Measurements from ENCODE around the gene RWDD2A. TPM values are rescaled to one million over a fixed set of nuclear protein-coding genes. Genes with fewer than 3 reads are reported as not detected.
A peak's percentile ranks its signal among the peaks of the same experiment; 100 is the strongest.
"Not testable (repeated sequence)": the region's sequence is repeated elsewhere in the genome, so short reads cannot be mapped to it uniquely, and the experiment has no call there.

Gene RWDD2A
- 1 to 10 TPM; 6.2 to 7.3 (median 7.2) TPM for polyA plus RNA-seq (ENCODE audit: insufficient read length in 3 of 3)
- long read RNA-seq, donor 1, partial matches to known transcripts: 0 of 1 reads
- long read RNA-seq, donor 1, other reads (novel, unspliced or antisense): 0 of 1 reads
- long read RNA-seq, donor 2, partial matches to known transcripts: 0 of 2 reads
- long read RNA-seq, donor 2, other reads (novel, unspliced or antisense): 0 of 2 reads
- long read RNA-seq, donor 3, partial matches to known transcripts: 0 of 3 reads
- long read RNA-seq, donor 3, other reads (novel, unspliced or antisense): 0 of 3 reads
- long read RNA-seq, donor 4, transcript RWDD2A-201 (3 exons, 3,744 nt): major isoform, 5 of 5 reads
- long read RNA-seq, donor 4, partial matches to known transcripts: 0 of 5 reads
- long read RNA-seq, donor 4, other reads (novel, unspliced or antisense): 0 of 5 reads
- long read RNA-seq, donor 5, partial matches to known transcripts: 0 of 2 reads
- long read RNA-seq, donor 5, other reads (novel, unspliced or antisense): 0 of 2 reads
- long read RNA-seq, donor 6, partial matches to known transcripts: 0 of 3 reads
- long read RNA-seq, donor 6, other reads (novel, unspliced or antisense): 0 of 3 reads
- long read RNA-seq, donor 7, partial matches to known transcripts: 0 of 3 reads
- long read RNA-seq, donor 7, other reads (novel, unspliced or antisense): 0 of 3 reads
- long read RNA-seq, donor 8, partial matches to known transcripts: 0 of 2 reads
- long read RNA-seq, donor 8, other reads (novel, unspliced or antisense): 0 of 2 reads
- long read RNA-seq, donor 9, transcript RWDD2A-201 (3 exons, 3,744 nt): major isoform, 6 of 6 reads
- long read RNA-seq, donor 9, partial matches to known transcripts: 0 of 6 reads
- long read RNA-seq, donor 9, other reads (novel, unspliced or antisense): 0 of 6 reads
- long read RNA-seq, donor 10, partial matches to known transcripts: 0 of 1 reads
- long read RNA-seq, donor 10, other reads (novel, unspliced or antisense): 0 of 1 reads
- long read RNA-seq, donor 11, transcript RWDD2A-201 (3 exons, 3,744 nt): major isoform, 5 of 5 reads
- long read RNA-seq, donor 11, partial matches to known transcripts: 0 of 5 reads
- long read RNA-seq, donor 11, other reads (novel, unspliced or antisense): 0 of 5 reads
- long read RNA-seq, donor 12, partial matches to known transcripts: 0 of 2 reads
- long read RNA-seq, donor 12, other reads (novel, unspliced or antisense): 0 of 2 reads
- long read RNA-seq, donor 13, partial matches to known transcripts: 0 of 2 reads
- long read RNA-seq, donor 13, other reads (novel, unspliced or antisense): 0 of 2 reads
- long read RNA-seq, donor 14, transcript RWDD2A-201 (3 exons, 3,744 nt): major isoform, 7 of 7 reads
- long read RNA-seq, donor 14, partial matches to known transcripts: 0 of 7 reads
- long read RNA-seq, donor 14, other reads (novel, unspliced or antisense): 0 of 7 reads
- long read RNA-seq, donor 15, transcript RWDD2A-201 (3 exons, 3,744 nt): major isoform, 8 of 8 reads
- long read RNA-seq, donor 15, partial matches to known transcripts: 0 of 8 reads
- long read RNA-seq, donor 15, other reads (novel, unspliced or antisense): 0 of 8 reads
- long read RNA-seq, donor 16, transcript RWDD2A-201 (3 exons, 3,744 nt): major isoform, 8 of 8 reads
- long read RNA-seq, donor 16, partial matches to known transcripts: 0 of 8 reads
- long read RNA-seq, donor 16, other reads (novel, unspliced or antisense): 0 of 8 reads

GRCh38 chr6:83192871-83193746 lies at the start of gene RWDD2A, which contains the start of gene PGM3:
Gene RWDD2A, plus strand, starts transcription at chr6:83193357. Its CDS starts 1,095 bp downstream, at chr6:83194452.
Gene PGM3, minus strand, starts transcription at chr6:83193265. Its CDS starts 2,253 bp downstream, at chr6:83191012.
- peak; percentile 89 for DNase-seq

GRCh38 chr6:83151114-83151513 lies 42.0 kb upstream of the RWDD2A start:
- no peak for DNase-seq

GRCh38 chr6:83152913-83153312 lies 40.2 kb upstream of the RWDD2A start:
- DNase-seq: no peak

- DNase-seq: no peak
These were observed 39.2 kb upstream of the RWDD2A start for GRCh38 chr6:83153883-83154521.

- DNase-seq: no peak
These were observed 37.4 kb upstream of the RWDD2A start for GRCh38 chr6:83155794-83156193.

- DNase-seq: no peak
These were observed 33.0 kb upstream of the RWDD2A start for GRCh38 chr6:83160167-83160566.

GRCh38 chr6:83167726-83168278 lies 25.4 kb upstream of the RWDD2A start:
- DNase-seq: no peak

- DNase-seq: no peak
These were observed 24.6 kb upstream of the RWDD2A start for GRCh38 chr6:83168556-83168955.

- no peak for DNase-seq
These were observed 24.1 kb upstream of the RWDD2A start for GRCh38 chr6:83169106-83169505.

GRCh38 chr6:83169511-83169910 lies 23.6 kb upstream of the RWDD2A start:
- no peak for DNase-seq

GRCh38 chr6:83176246-83176645 lies 16.9 kb upstream of the RWDD2A start:
- peak; percentile 41 for DNase-seq

GRCh38 chr6:83180426-83180950 lies 12.7 kb upstream of the RWDD2A start:
- DNase-seq: no peak

- no peak for DNase-seq
These were observed 11.0 kb upstream of the RWDD2A start for GRCh38 chr6:83182114-83182513.

GRCh38 chr6:83183082-83183828 lies 9.9 kb upstream of the RWDD2A start:
- no peak for DNase-seq

- no peak for DNase-seq
These were observed 8.1 kb upstream of the RWDD2A start for GRCh38 chr6:83185096-83185495.

- DNase-seq: no peak
These were observed 4.7 kb upstream of the RWDD2A start for GRCh38 chr6:83188501-83188900.

GRCh38 chr6:83190626-83191025 lies 2.5 kb upstream of the RWDD2A start:
- no peak for DNase-seq

- not testable (repeated sequence) for DNase-seq
These were observed 1.2 kb upstream of the RWDD2A start for GRCh38 chr6:83191974-83192373.
